Lower leg skin (tissue), 3 donors: ENCODE measurements around the gene SP3.

Source experiments
- POLR2A ChIP-seq, 2 donors: fragments of 450-650 bp; IDR thresholded peaks; one replicate each; pipeline ENCODE4 v1.6.1; 2016 to 2017; ENCODE audit warnings: antibody characterized with exemption in 2 of 2, mild to moderate bottlenecking in 1 of 2, moderate library complexity in 1 of 2
- TF ChIP-seq, protein P1 (sequence below), 3 donors: fragments of 450-650 bp; IDR thresholded peaks; one replicate each; pipeline ENCODE4 v1.5.1; 2016; ENCODE audit warnings: antibody characterized with exemption in 3 of 3, mild to moderate bottlenecking in 3 of 3, moderate library complexity in 2 of 3

- TF ChIP-seq, protein P1, sequence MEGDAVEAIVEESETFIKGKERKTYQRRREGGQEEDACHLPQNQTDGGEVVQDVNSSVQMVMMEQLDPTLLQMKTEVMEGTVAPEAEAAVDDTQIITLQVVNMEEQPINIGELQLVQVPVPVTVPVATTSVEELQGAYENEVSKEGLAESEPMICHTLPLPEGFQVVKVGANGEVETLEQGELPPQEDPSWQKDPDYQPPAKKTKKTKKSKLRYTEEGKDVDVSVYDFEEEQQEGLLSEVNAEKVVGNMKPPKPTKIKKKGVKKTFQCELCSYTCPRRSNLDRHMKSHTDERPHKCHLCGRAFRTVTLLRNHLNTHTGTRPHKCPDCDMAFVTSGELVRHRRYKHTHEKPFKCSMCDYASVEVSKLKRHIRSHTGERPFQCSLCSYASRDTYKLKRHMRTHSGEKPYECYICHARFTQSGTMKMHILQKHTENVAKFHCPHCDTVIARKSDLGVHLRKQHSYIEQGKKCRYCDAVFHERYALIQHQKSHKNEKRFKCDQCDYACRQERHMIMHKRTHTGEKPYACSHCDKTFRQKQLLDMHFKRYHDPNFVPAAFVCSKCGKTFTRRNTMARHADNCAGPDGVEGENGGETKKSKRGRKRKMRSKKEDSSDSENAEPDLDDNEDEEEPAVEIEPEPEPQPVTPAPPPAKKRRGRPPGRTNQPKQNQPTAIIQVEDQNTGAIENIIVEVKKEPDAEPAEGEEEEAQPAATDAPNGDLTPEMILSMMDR (IDR thresholded peaks at IDR 0.05), result no peak
- no peak for TF ChIP-seq POLR2A (IDR thresholded peaks at IDR 0.05)
These were observed 50.9 kb downstream of the SP3 start for GRCh38 chr2:173914055-173914927.
